MCF 10A (cell line): ENCODE results near the gene PDE3A. TPM values are rescaled to one million over a fixed set of nuclear protein-coding genes. Genes with fewer than 3 reads are reported as not detected.

Source experiments
- BruUV-seq: library from RNA; stranded (reverse); fragments of 400-500 nt; replicated peaks from 2 replicates; lab custom pipeline; 2021; lab: Mats Ljungman, UMichigan
- CTCF ChIA-PET: fragments of 300-600 bp; sonication (Branson Sonifier 250); formaldehyde crosslinking; extraction: SDS; loops from one replicate; lab custom pipeline; 2021; ENCODE audit warnings: antibody characterized with exemption, inconsistent platforms; lab: Yijun Ruan, JAX
- POLR2A ChIA-PET: fragments of 300-600, 350-650 bp; sonication (Branson Sonifier 250); formaldehyde crosslinking; extraction: SDS; loops from one replicate; lab custom pipeline; 2020; ENCODE audit warnings: antibody characterized with exemption, inconsistent platforms; lab: Yijun Ruan, JAX
- DNase-seq: peaks from one replicate; pipeline ENCODE4 v3.0.0-alpha.2; 2018; ENCODE audit not compliant: unreplicated experiment
- H3K27ac Mint-ChIP-seq: one replicate; pipeline ENCODE4 v1.8.0; 2022; ENCODE audit warnings: mild to moderate bottlenecking, low read depth, mixed read lengths; ENCODE audit not compliant: unreplicated experiment
- H3K27me3 Mint-ChIP-seq: one replicate; pipeline ENCODE4 v1.8.0; 2022; ENCODE audit warnings: mixed read lengths; ENCODE audit not compliant: insufficient read depth, unreplicated experiment
- H3K36me3 Mint-ChIP-seq: one replicate; pipeline ENCODE4 v1.8.0; 2022; ENCODE audit warnings: mild to moderate bottlenecking, moderate library complexity, mixed read lengths; ENCODE audit not compliant: insufficient read depth, unreplicated experiment
- H3K4me1 Mint-ChIP-seq: one replicate; pipeline ENCODE4 v1.8.0; 2022; ENCODE audit warnings: mixed read lengths; ENCODE audit not compliant: insufficient read depth, unreplicated experiment
- H3K4me3 Mint-ChIP-seq: one replicate; pipeline ENCODE4 v1.8.0; 2022; ENCODE audit warnings: mild to moderate bottlenecking, moderate library complexity, mixed read lengths; ENCODE audit not compliant: unreplicated experiment
- H3K9me3 Mint-ChIP-seq: one replicate; pipeline ENCODE4 v1.8.0; 2022; ENCODE audit warnings: mixed read lengths; ENCODE audit not compliant: unreplicated experiment
- intact Hi-C: fragments of 100-400 bp; cut with micrococcal nuclease; formaldehyde crosslinking; loops from 2 replicates; pipeline ENCODE4 v1.14.1; 2022
- total RNA-seq: library from RNA; stranded (reverse); gene quantifications from 2 replicates; pipeline ENCODE4 v1.2.3, GENCODE V29; 2022
- TF ChIP-seq, protein P1 (sequence below): fragments of 200-600 bp; IDR thresholded peaks from one replicate; pipeline ENCODE4 v1.8.0; 2022; ENCODE audit warnings: antibody characterized with exemption, mild to moderate bottlenecking; ENCODE audit not compliant: unreplicated experiment

PDE3A gene
- total RNA-seq, 1 experiment from 2014 or later: not detected

DNA sequence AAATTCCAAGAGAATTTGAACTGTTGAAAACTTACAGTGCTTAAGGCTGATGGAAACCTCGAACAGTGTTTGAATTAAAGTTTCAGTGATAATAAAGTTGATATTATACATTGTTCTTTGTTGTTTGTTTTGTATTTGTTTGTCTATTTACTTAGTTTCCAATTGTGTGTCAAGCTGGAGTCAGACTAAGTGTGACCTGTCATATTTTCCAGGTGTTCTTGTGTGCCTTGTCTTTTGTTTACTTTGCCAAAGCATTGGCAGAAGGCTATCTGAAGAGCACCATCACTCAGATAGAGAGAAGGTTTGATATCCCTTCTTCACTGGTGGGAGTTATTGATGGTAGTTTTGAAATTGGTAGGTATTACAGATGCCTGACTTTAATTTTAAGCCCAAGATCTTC, 332.8 kb downstream of the PDE3A start:
- no peaks in the 10 kb centered on the region for H3K9me3 Mint-ChIP-seq
- ChIA-PET POLR2A (no interaction called here), CTCF (no interaction called here)
- TF ChIP-seq, protein P1, sequence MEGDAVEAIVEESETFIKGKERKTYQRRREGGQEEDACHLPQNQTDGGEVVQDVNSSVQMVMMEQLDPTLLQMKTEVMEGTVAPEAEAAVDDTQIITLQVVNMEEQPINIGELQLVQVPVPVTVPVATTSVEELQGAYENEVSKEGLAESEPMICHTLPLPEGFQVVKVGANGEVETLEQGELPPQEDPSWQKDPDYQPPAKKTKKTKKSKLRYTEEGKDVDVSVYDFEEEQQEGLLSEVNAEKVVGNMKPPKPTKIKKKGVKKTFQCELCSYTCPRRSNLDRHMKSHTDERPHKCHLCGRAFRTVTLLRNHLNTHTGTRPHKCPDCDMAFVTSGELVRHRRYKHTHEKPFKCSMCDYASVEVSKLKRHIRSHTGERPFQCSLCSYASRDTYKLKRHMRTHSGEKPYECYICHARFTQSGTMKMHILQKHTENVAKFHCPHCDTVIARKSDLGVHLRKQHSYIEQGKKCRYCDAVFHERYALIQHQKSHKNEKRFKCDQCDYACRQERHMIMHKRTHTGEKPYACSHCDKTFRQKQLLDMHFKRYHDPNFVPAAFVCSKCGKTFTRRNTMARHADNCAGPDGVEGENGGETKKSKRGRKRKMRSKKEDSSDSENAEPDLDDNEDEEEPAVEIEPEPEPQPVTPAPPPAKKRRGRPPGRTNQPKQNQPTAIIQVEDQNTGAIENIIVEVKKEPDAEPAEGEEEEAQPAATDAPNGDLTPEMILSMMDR: no peak
- intact Hi-C loops: no loop called here
- no peak overlapping the region for H3K27ac Mint-ChIP-seq
- no peaks in the 10 kb centered on the region for H3K36me3 Mint-ChIP-seq
- no peak for DNase-seq
- no peaks in the 10 kb centered on the region for H3K4me1 Mint-ChIP-seq
- no peak overlapping the region for H3K4me3 Mint-ChIP-seq
- BruUV-seq: no TSS peak
- H3K27me3 Mint-ChIP-seq: peaks cover 55% of the 10 kb centered on the region

DNA sequence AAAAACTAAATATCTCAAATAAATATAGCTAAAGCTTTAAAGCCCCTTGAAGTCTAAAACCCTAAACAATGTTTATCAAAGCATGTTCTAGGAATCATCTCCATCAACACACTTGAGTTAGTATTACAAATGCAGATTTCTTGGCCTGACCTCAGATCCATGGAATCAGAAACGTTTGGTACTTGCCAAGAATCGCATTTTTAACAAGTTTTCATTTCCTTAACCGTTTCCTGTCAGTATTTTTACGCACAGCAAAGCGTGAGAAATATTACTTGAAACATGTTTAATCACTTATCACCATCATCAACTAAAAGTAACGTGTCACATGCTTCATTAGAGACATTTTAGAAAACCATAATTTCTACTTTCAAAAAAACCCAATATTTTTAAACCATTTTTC, 336.5 kb downstream of the PDE3A start:
- Mint-ChIP-seq H3K4me1 (no peaks in the 10 kb centered on the region), H3K4me3 (no peak overlapping the region), H3K27me3 (peaks cover 42% of the 10 kb centered on the region), H3K27ac (no peak overlapping the region), H3K9me3 (no peaks in the 10 kb centered on the region), H3K36me3 (no peaks in the 10 kb centered on the region)
- no peak for DNase-seq
- intact Hi-C loops: no loop called here
- no TSS peak for BruUV-seq
- POLR2A ChIA-PET: no interaction called here
- TF ChIP-seq, protein P1: no peak
- CTCF ChIA-PET: interaction anchor here (0.6 kb wide), 1 partner anchor 44 kb away, joined by 3 read pairs; no protein-coding TSS in a partner anchor

DNA sequence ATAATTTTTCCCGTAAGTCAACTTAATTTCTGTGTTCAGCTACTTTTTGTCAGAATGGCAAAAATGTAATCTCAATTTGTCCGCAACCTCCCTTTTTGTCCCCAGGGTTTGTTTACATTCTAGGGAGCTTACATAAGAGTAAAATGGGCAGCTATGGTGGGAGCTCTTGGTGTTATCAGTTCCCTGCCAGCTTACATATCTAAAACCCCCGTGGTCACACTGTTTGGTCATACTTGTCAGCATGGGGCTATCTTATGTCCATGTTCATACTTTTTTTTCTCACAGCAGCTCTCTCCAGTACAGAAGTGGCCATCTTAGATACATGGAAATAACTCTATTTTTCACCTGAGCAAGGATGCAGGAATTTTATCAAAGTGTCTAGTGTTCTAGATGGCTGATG, 343.5 kb downstream of the PDE3A start:
- BruUV-seq: no TSS peak
- Mint-ChIP-seq H3K4me1 (no peaks in the 10 kb centered on the region), H3K36me3 (no peaks in the 10 kb centered on the region), H3K27me3 (peaks cover 23% of the 10 kb centered on the region), H3K4me3 (no peak overlapping the region), H3K27ac (no peak overlapping the region), H3K9me3 (no peaks in the 10 kb centered on the region)
- intact Hi-C loops: no loop called here
- TF ChIP-seq, protein P1: no peak
- ChIA-PET POLR2A (no interaction called here), CTCF (interaction anchor here (0.5 kb wide), 1 partner anchor 230 kb away, joined by 3 read pairs; no protein-coding TSS in a partner anchor)
- no peak for DNase-seq

DNA sequence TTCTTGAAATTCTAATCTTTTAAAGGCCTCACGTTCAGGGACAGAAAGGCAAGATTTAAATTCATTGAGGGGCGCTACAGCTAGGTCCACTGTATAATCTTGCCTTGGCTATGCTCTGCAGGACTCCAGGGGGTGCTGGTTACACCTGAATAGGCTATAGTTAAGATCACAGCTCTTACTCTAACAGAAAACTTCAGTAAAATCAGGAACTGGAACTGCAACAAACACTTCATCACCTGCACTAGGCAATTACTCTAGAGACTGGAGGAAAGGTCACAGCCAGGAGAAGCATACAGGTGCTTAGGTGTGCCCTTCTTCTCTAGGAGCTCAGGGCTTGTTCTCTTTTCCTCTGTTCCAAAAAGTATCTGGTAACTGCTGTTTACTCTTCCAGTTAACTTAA, 347.7 kb downstream of the PDE3A start:
- no TSS peak for BruUV-seq
- TF ChIP-seq, protein P1: no peak
- no peak for DNase-seq
- CTCF ChIA-PET: no interaction called here
- POLR2A ChIA-PET: no interaction called here
- intact Hi-C loops: no loop called here
- Mint-ChIP-seq H3K4me1 (no peaks in the 10 kb centered on the region), H3K36me3 (no peaks in the 10 kb centered on the region), H3K27ac (no peak overlapping the region), H3K27me3 (peaks cover 11% of the 10 kb centered on the region), H3K9me3 (no peaks in the 10 kb centered on the region), H3K4me3 (no peak overlapping the region)
